NCI-H774 (cell line): ENCODE measurements around the gene CDH23.

Experiments used
- DNase-seq: peaks from one replicate; lab custom pipeline; 2025; lab: John Stamatoyannopoulos, UW

CDH23 gene

DNA sequence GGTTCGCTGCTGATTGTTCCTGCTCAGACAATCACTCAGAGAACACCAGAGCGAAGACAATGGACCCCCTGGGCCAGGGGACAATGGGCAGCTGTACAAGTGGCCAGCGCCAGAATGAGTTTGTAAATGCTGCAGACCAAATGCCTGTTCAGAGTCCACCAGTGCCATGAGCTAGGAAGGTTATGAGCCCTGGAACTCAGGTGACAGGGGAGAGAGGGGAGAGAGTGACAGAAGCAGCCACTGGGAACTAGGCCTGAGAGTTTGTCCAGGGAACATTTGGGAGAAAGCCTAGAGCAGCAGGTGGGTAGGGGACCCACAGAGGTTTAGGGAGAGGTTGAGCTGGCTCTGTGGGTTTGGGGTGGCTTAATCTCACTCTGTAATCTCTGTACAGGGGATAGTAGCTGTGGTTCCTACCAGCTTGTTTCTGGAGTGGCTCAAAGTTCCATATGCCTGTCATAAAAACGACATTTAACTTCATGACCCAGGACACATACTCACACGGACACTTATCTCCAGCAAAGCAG, 262.5 kb downstream of the CDH23 start:
- no peak for DNase-seq

- no peak for DNase-seq
Observed at GRCh38 chr10:71659737-71660136, 263.0 kb downstream of the CDH23 start.

DNA sequence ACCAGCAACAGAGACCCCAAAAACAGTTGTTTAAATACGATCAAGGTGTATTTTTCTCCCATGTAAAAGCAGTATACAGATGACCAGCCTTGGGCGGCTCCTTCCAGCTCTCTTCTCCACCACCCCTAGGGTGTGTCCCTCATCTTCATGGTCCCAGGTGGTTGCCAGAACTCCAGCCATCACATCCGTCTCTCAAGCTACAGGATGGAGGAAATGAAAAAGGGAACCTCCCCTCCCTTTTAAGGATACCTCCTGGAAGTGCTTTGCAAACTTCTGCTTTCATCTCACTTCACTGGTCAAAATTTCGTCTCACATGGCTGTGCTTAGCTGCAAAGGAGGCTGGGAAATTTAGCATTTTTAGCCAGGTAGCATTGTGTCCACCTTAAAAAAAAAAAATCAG, 263.6 kb downstream of the CDH23 start:
- DNase-seq, result no peak

DNA sequence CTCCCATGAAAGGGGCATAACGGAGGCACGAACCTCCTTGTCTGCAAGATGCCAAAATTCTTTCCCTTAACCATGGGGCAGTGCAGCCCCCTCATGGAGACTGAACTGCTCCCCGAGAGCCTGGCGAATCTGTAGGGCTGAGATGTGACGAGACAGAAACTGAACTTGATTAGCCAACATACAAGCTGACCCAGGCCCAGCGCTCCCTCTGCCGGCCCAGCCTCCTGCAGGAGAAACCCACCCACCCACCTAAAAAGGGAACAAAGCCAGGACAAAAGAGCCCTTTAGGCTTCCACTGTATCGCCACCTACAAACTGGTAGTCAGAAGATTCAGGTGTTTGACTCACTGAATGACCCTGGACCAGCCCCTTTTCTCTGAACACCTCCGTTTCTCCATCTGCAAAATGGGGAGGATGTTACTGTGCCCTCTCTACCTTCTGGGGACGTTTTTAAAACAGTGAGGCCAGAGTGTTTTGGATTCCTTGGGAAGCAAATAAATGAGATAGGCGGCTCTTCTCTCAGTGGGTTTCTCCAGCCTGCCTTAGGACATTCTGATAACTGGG, 264.4 kb downstream of the CDH23 start:
- DNase-seq, result no peak

DNA sequence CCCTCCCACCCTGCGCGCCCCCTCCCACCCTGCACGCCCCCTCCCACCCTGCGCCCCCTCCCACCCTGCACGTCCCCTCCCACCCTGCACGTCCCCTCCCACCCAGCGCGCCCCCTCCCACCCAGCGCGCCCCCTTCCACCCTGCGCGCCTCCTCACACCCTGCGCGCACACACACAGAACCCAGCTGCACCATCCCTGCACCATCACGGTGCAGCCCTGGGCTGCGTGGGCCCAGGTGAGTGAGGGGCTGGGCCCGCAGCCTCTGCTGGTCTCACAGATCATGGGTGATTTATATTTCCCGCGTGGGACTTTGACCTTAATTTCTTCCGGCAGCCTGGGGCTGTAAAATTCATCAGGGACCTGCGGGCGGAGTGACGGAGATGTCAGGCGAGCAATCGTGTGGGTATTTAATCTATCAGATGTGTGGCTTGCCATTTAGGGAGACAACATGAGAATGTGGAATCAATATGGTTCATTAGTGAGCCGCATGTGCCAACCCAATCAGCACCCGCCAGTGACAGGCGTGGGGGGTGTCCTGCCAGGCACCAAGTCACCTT, 265.1 kb downstream of the CDH23 start:
- DNase-seq, result no peak

- DNase-seq, result no peak
Observed at GRCh38 chr10:71663311-71663710, 266.6 kb downstream of the CDH23 start.

DNA sequence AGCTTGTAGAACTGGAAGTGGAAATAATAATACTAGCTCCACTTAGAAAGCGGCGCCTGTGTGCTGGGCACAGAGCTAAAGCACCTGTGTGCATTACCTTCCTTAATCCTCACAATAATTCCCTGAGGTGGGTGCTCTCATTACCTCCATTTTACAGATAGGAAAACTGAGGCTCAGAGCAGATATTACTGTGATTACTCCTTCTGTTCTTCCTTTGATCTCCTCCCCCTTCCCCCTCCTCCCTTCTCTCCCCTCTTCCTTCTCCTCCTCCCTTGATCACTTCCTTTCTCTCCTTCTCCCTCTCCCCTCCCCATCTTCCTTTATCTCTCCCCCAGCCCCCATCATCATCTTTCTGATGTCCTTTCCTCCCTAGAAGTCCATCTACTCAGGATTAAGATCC, 267.9 kb downstream of the CDH23 start:
- no peak for DNase-seq

- DNase-seq, result no peak
Observed at GRCh38 chr10:71665456-71665855, 268.7 kb downstream of the CDH23 start.

DNA sequence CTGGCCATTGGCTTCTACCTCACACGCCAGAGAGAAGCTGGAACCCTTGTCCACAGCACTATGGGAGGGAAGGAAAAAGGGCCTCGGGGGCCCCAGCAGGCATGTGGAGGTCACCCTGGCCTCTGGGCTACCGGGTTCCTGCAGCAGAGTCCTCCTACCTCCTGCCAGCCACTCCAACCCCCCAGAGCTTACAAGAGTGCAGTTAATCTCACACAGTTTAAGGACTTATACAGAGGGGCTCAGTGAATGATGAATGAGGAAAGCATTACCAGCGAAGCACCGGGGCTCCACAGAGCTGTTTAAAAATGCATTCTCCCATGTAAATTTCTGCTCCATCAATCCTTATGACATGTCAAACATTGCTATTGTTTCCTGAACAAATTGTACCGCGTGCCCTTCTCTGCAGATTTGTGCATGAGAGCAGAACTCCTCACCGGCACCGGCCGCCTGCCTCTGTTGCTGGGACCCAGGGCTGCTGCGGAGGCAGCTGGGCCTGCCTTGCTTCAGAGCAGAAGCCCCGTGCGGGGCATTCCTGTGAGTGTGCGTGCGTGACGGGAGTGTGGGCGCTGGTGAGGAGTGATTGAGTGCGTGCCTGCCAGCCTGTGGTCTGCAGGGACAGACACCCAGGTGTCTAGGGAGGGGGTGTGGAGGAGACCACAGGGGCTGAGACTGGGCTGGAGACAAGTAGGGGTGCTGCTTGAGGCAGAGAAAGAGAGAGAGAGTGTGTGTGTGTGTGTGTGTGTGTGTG, 270.1 kb downstream of the CDH23 start:
- DNase-seq, result no peak

DNA sequence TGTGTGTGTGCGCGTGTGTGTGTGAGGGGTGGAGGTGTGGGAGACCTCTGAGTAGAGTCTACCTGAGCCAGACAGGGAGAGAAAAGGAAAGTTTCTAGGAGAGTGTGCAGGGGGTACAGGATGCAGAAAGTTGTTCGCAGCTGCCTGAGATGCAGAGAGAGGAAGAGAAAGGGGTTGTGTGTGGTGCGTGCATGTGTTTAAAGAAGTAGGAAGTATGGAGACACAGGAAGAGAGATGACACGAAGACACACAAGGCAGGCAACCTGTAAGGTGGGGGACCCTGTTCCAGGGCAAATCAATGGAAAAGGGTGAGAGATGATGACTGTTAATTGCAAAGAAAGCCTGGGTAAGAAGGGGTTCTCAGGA, 270.6 kb downstream of the CDH23 start:
- no peak for DNase-seq

DNA sequence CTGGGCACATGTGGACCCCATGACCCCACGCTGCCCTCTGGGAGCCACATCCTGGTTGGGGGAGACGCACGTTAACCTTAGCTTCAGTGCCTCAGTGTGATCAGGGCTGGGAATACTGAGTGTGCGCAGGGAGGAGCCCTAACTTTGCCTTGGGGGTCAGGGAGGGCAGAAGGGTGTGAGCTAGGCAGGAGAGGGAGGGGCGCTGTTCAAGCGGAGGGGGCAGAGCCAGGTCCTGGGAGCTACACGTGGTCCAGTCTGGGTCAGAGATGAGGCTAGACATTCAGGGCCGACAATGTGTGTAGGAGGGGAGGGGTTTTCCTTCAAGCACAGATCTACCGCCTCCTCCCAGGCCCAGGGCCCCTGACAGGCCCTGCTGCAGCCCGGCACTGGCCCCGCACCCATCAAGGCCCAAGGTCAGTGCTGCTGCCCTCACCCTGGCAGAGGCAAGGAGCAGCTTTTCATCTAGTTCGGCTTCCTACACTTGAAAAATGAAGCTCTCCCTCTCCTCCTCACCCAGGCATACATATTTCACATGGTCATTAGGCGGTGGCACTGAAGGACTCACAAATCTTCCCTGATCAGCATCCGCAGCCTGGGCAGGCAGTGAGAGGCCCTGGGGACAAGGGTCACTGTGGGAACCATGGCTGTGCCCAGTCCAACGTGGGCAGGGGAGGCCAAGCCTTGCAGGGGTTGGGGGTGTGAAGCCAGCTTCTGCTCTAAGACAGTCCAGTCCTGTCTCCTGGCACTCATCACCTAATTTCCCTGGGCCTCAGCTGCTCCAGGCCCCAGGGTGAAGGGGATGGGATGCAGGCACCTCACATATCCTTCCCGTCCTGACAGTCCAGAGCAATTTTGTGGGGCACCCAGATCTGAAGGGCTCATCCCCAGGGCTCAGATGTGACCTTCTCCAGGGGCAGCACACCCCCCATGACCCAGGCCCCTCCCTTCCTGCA, 275.6 kb downstream of the CDH23 start:
- no peak for DNase-seq

DNA sequence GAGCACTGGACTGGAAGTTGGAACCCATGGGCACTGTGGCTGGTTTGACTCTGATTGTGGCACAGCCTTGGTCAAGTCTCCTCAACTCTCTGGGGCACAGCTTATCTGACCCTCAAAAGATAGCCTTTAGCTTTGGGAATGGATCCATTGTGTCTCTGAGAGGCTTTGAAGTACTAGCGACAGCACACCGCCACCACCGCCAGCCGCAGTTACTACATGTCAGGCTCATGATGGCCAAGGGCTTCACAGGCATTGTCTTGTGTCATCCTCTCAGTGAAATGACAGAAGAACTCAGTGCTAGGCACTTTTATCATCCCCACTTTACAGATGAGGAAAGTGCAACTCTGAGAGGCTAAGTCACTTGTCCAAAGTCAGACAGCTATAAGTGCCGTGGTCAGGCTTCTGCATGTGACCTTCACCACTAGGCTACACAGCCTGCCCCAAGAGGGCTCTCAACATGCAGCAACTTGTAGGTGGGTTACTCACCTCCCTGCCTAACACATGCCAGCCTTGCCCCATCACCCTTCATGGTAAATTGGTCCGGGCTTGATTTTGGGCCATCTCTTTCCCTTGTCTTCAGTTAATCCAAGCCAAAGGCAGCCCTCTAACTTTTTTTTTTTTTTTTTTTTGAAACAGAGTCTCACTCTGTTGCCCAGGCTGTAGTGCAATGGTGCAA, 278.7 kb downstream of the CDH23 start:
- no peak for DNase-seq

GRCh38 chr10:71677261-71677660, 280.5 kb downstream of the CDH23 start:
- no peak for DNase-seq

GRCh38 chr10:71678057-71678805, 281.5 kb downstream of the CDH23 start:
- no peak for DNase-seq

DNA sequence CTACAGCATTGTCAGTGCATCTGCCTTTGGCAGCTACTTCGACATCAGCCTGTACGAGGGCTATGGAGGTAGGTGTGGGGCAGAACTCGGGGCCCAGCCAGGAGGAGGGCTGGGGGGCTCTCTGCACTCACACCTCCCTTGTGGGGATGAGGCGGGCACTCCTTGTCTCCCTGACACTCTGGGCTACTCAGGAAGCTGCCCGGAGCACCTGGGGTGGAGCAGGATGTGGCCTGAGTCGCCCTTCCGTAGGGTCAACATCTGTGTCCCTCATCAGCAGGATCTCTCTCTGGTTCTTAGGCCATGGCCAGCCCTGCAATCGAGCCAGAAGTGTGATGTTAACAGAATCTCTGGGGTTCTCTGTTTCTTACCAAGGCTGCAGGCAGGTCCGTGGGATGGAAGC, 282.7 kb downstream of the CDH23 start:
- no peak for DNase-seq

DNA sequence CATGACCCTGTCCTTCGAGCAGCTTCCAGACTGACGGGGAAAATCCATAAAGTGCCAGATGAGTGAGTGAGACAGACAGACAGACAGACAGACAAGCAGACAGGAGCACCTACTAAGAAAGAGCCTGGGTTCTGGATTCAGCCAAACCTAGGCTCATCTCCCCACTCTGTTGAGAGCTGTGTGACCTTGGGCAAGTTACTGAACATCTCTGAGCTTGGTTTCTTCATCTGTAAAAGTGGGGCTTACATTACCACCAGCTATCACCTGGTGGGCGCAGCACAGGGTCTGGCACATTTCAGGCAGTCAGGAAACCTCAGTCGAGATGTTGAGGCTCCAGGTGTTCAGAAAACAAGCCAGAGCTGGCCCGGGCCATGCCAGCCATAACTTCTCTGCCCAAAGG, 285.3 kb downstream of the CDH23 start:
- no peak for DNase-seq

GRCh38 chr10:71683301-71683700, 286.6 kb downstream of the CDH23 start:
- no peak for DNase-seq

DNA sequence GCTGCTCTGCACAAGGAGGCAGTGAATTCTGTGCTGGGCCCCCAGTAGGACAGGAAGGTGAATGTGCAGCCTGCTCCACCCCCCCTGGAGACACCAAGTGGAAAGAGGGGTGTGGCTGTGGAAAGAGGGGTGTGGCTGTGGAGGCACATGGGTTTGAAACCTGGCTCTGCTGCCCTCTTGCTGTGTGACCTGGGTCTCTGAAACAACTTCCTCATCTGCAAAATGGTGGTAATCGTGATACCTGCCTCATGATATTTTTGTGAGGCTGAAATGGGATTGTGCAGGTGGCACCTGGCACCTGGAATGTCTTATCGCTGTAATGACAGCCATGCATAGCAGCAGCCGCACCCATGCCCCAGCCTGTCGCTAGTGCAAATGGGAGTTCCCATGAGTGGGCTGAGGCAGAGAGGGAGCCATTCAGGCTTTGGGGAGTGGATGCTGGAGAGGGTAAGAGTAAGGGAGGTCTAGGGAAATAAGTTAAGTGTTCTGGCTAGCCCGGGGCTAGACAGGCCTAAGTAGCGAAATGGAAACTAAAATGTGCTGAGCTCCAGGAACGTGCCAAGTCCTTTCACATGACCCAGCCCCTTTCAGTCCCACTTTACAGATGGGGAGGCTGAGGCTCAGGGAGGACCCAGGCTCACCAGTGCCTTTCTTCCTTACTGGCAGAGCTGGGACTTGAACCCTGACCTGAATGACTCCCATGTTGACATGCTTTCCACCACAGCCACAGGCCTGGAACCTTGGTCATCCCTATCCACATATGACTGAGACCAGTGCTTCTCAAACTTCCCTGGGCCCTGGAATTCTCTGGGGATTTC, 287.8 kb downstream of the CDH23 start:
- DNase-seq, result no peak

GRCh38 chr10:71685554-71686232, 289.0 kb downstream of the CDH23 start:
- DNase-seq, result no peak

DNA sequence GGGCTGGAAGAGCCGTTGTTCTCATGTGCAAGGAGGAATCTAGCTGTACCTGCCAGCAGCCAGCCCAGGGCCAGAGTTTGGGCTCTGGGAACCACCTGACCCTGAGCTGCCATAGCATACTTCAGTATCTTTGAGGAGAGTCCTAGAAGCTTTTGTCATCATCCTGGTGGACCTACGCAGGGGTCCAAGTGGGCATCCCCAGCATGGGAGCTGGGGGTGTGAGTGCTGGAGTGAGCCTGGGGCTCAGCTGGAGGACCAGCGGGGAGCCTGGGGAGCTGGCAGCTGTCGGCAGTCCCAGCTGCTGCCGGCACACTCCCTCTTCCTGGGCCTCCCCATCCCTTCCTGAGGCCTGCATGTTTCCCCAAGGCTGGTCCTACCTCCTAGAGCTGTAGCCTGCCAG, 290.4 kb downstream of the CDH23 start:
- no peak for DNase-seq
